ENCODE data around the gene TNPO2.
"Not testable (repeated sequence)": the region's sequence is repeated elsewhere in the genome, so short reads cannot be mapped to it uniquely, and the experiment has no call there.

The TNPO2 gene

GRCh38 chr19:12722566-12723380 lies 959 bp downstream of the TNPO2 start:
- H3K4me1 Mint-ChIP-seq (ENCODE audit: low read depth): peaks cover 44% of the 10 kb centered on the region
- H3K36me3 Mint-ChIP-seq (ENCODE audit: low read depth): peaks cover 55% of the 10 kb centered on the region
- H3K4me3 Mint-ChIP-seq: peak overlapping the region; percentile 97
- no peaks in the 10 kb centered on the region for H3K9me3 Mint-ChIP-seq
- no peaks in the 10 kb centered on the region for H3K27me3 Mint-ChIP-seq
- peak overlapping the region; percentile 94 for H3K27ac Mint-ChIP-seq

GRCh38 chr19:12721656-12722565 lies 1.8 kb downstream of the TNPO2 start:
- Mint-ChIP-seq H3K27me3 (no peaks in the 10 kb centered on the region), H3K27ac (peak overlapping the region; percentile 94), H3K4me1 (ENCODE audit: low read depth) (peaks cover 44% of the 10 kb centered on the region), H3K4me3 (peak overlapping the region; percentile 97), H3K9me3 (no peaks in the 10 kb centered on the region), H3K36me3 (ENCODE audit: low read depth) (peaks cover 53% of the 10 kb centered on the region)

- peak overlapping the region; percentile 92 for H3K4me3 Mint-ChIP-seq
- H3K9me3 Mint-ChIP-seq: no peaks in the 10 kb centered on the region
- peaks cover 56% of the 10 kb centered on the region for H3K36me3 Mint-ChIP-seq (ENCODE audit: low read depth)
- peaks cover 41% of the 10 kb centered on the region for H3K4me1 Mint-ChIP-seq (ENCODE audit: low read depth)
- peak overlapping the region; percentile 87 for H3K27ac Mint-ChIP-seq
- H3K27me3 Mint-ChIP-seq: no peaks in the 10 kb centered on the region
Observed at GRCh38 chr19:12720851-12721655, 2.7 kb downstream of the TNPO2 start.

- Mint-ChIP-seq H3K27ac (peak overlapping the region; percentile 81), H3K4me3 (peak overlapping the region; percentile 87), H3K4me1 (ENCODE audit: low read depth) (peaks cover 41% of the 10 kb centered on the region), H3K36me3 (ENCODE audit: low read depth) (peaks cover 58% of the 10 kb centered on the region), H3K9me3 (no peaks in the 10 kb centered on the region), H3K27me3 (no peaks in the 10 kb centered on the region)
Observed at GRCh38 chr19:12720296-12720695, 3.4 kb downstream of the TNPO2 start.

- Mint-ChIP-seq H3K9me3 (no peaks in the 10 kb centered on the region), H3K27me3 (no peaks in the 10 kb centered on the region), H3K4me3 (no peak overlapping the region), H3K36me3 (ENCODE audit: low read depth) (peaks cover 59% of the 10 kb centered on the region), H3K4me1 (ENCODE audit: low read depth) (peaks cover 21% of the 10 kb centered on the region), H3K27ac (no peak overlapping the region)
Observed at GRCh38 chr19:12715929-12716328, 7.8 kb downstream of the TNPO2 start.

- no peaks in the 10 kb centered on the region for H3K27me3 Mint-ChIP-seq
- no peak overlapping the region for H3K4me3 Mint-ChIP-seq
- H3K4me1 Mint-ChIP-seq (ENCODE audit: low read depth): peaks cover 14% of the 10 kb centered on the region
- no peaks in the 10 kb centered on the region for H3K9me3 Mint-ChIP-seq
- peaks cover 62% of the 10 kb centered on the region for H3K36me3 Mint-ChIP-seq (ENCODE audit: low read depth)
- H3K27ac Mint-ChIP-seq: no peak overlapping the region
Observed at GRCh38 chr19:12715102-12715501, 8.6 kb downstream of the TNPO2 start.

GRCh38 chr19:12713304-12713703 lies 10.4 kb downstream of the TNPO2 start:
- not testable (repeated sequence) for H3K4me1 Mint-ChIP-seq (ENCODE audit: low read depth); H3K9me3 Mint-ChIP-seq; H3K4me3 Mint-ChIP-seq; H3K27me3 Mint-ChIP-seq; H3K27ac Mint-ChIP-seq
- peaks cover 50% of the 10 kb centered on the region for H3K36me3 Mint-ChIP-seq (ENCODE audit: low read depth)

- not testable (repeated sequence) for H3K4me3 Mint-ChIP-seq; H3K27me3 Mint-ChIP-seq; H3K4me1 Mint-ChIP-seq (ENCODE audit: low read depth); H3K9me3 Mint-ChIP-seq; H3K27ac Mint-ChIP-seq
- peaks cover 51% of the 10 kb centered on the region for H3K36me3 Mint-ChIP-seq (ENCODE audit: low read depth)
Observed at GRCh38 chr19:12712077-12712476, 11.7 kb downstream of the TNPO2 start.

- H3K4me1 Mint-ChIP-seq (ENCODE audit: low read depth): no peaks in the 10 kb centered on the region
- no peak overlapping the region for H3K27ac Mint-ChIP-seq
- H3K9me3 Mint-ChIP-seq: no peaks in the 10 kb centered on the region
- no peak overlapping the region for H3K4me3 Mint-ChIP-seq
- no peaks in the 10 kb centered on the region for H3K27me3 Mint-ChIP-seq
- H3K36me3 Mint-ChIP-seq (ENCODE audit: low read depth): peaks cover 51% of the 10 kb centered on the region
Observed at GRCh38 chr19:12711187-12711586, 12.5 kb downstream of the TNPO2 start.

GRCh38 chr19:12708641-12709040 lies 15.1 kb downstream of the TNPO2 start:
- Mint-ChIP-seq H3K27me3 (no peaks in the 10 kb centered on the region), H3K27ac (no peak overlapping the region), H3K36me3 (ENCODE audit: low read depth) (peaks cover 57% of the 10 kb centered on the region)

GRCh38 chr19:12706332-12706718 lies 17.4 kb downstream of the TNPO2 start:
- Mint-ChIP-seq H3K4me1 (ENCODE audit: low read depth) (no peaks in the 10 kb centered on the region), H3K36me3 (ENCODE audit: low read depth) (peaks cover 60% of the 10 kb centered on the region), H3K27ac (no peak overlapping the region)

More at GRCh38 chr19:12708641-12709040, 15.1 kb downstream of the TNPO2 start:
- no peaks in the 10 kb centered on the region for H3K4me1 Mint-ChIP-seq (ENCODE audit: low read depth)
- H3K4me3 Mint-ChIP-seq: no peak overlapping the region
- no peaks in the 10 kb centered on the region for H3K9me3 Mint-ChIP-seq

GRCh38 chr19:12705654-12706331 lies 17.9 kb downstream of the TNPO2 start:
- Mint-ChIP-seq H3K4me3 (no peak overlapping the region), H3K27me3 (no peaks in the 10 kb centered on the region), H3K36me3 (ENCODE audit: low read depth) (peaks cover 60% of the 10 kb centered on the region), H3K4me1 (ENCODE audit: low read depth) (no peaks in the 10 kb centered on the region), H3K9me3 (no peaks in the 10 kb centered on the region), H3K27ac (no peak overlapping the region)

More at GRCh38 chr19:12706332-12706718, 17.4 kb downstream of the TNPO2 start:
- Mint-ChIP-seq H3K27me3 (no peaks in the 10 kb centered on the region), H3K9me3 (no peaks in the 10 kb centered on the region), H3K4me3 (no peak overlapping the region)

GRCh38 chr19:12705169-12705568 lies 18.6 kb downstream of the TNPO2 start:
- no peak overlapping the region for H3K4me3 Mint-ChIP-seq
- no peaks in the 10 kb centered on the region for H3K4me1 Mint-ChIP-seq (ENCODE audit: low read depth)
- H3K36me3 Mint-ChIP-seq (ENCODE audit: low read depth): peaks cover 55% of the 10 kb centered on the region
- no peaks in the 10 kb centered on the region for H3K27me3 Mint-ChIP-seq
- H3K27ac Mint-ChIP-seq: peak overlapping the region; percentile 11
- no peaks in the 10 kb centered on the region for H3K9me3 Mint-ChIP-seq

GRCh38 chr19:12703046-12703445 lies 20.7 kb downstream of the TNPO2 start:
- H3K4me3 Mint-ChIP-seq: no peak overlapping the region
- no peaks in the 10 kb centered on the region for H3K27me3 Mint-ChIP-seq

More at GRCh38 chr19:12703046-12703445, 20.7 kb downstream of the TNPO2 start:
- Mint-ChIP-seq H3K9me3 (no peaks in the 10 kb centered on the region), H3K4me1 (ENCODE audit: low read depth) (peaks cover 3% of the 10 kb centered on the region), H3K27ac (no peak overlapping the region), H3K36me3 (ENCODE audit: low read depth) (peaks cover 65% of the 10 kb centered on the region)

Measured in stimulated activated naive CD8-positive, alpha-beta T cell treated with anti-CD3 and anti-CD28 coated beads, Interleukin-15, Interleukin-2, amounts not matched to agents 100 ng/mL and 50 ng/mL, for 24 hours (primary cell).